Trophoblast cell (in vitro differentiated cells and primary cell): ENCODE measurements around the gene TUBA1A.
"Not testable (repeated sequence)": the region's sequence is repeated elsewhere in the genome, so short reads cannot be mapped to it uniquely, and the experiment has no call there.

ENCODE experiments used
- DNase-seq, 2 donors: peaks; one replicate each; pipeline ENCODE4 v3.0.0-alpha.2; 2016
- H2AFZ ChIP-seq: 2 replicates; pipeline ENCODE4 v1.6.1; 2013; ENCODE audit warnings: low read length, moderate library complexity, mild to moderate bottlenecking; ENCODE audit not compliant: insufficient read depth, poor library complexity
- H2AK5ac ChIP-seq: 2 replicates; pipeline ENCODE4 v1.6.1; 2013; ENCODE audit warnings: mild to moderate bottlenecking, low read length
- H2BK120ac ChIP-seq: 2 replicates; pipeline ENCODE4 v1.6.1; 2013; ENCODE audit warnings: low read length, mild to moderate bottlenecking, moderate library complexity; ENCODE audit not compliant: insufficient read depth, poor library complexity
- H2BK12ac ChIP-seq: 2 replicates; pipeline ENCODE4 v1.6.1; 2013; ENCODE audit warnings: mild to moderate bottlenecking, low read length, moderate library complexity
- H2BK5ac ChIP-seq: 2 replicates; pipeline ENCODE4 v1.6.1; 2013; ENCODE audit warnings: low read length, low read depth, moderate library complexity, mild to moderate bottlenecking; ENCODE audit not compliant: poor library complexity
- H3K14ac ChIP-seq: 2 replicates; pipeline ENCODE4 v1.6.1; 2013; ENCODE audit warnings: mild to moderate bottlenecking, low read length
- H3K18ac ChIP-seq: 2 replicates; pipeline ENCODE4 v1.6.1; 2013; ENCODE audit warnings: mild to moderate bottlenecking, low read length
- H3K23ac ChIP-seq: 2 replicates; pipeline ENCODE4 v1.6.1; 2013; ENCODE audit warnings: low read length
- H3K27ac ChIP-seq: 2 replicates; pipeline ENCODE4 v1.5.1; 2013; ENCODE audit warnings: low read depth, mild to moderate bottlenecking, inconsistent platforms, low read length, moderate library complexity
- H3K27me3 ChIP-seq: 2 replicates; pipeline ENCODE4 v1.6.1; 2013; ENCODE audit warnings: inconsistent platforms, mild to moderate bottlenecking, low read length, moderate library complexity; ENCODE audit not compliant: insufficient read depth
- H3K36me3 ChIP-seq, 2 experiments: 1 replicate in 1 of 2; 2 replicates in 1 of 2; pipeline ENCODE4 v1.6.1; 2013; ENCODE audit warnings: low read length in 2 of 2, mild to moderate bottlenecking in 2 of 2, moderate library complexity in 1 of 2; ENCODE audit not compliant: insufficient read depth in 2 of 2, control insufficient read depth in 1 of 2
- H3K4ac ChIP-seq: 2 replicates; pipeline ENCODE4 v1.6.1; 2013; ENCODE audit warnings: low read depth, mild to moderate bottlenecking, low read length, moderate library complexity
- H3K4me1 ChIP-seq, 2 experiments: 1 replicate in 1 of 2; 2 replicates in 1 of 2; pipeline ENCODE4 v1.6.1; 2013; ENCODE audit warnings: low read length in 2 of 2, mild to moderate bottlenecking in 2 of 2, moderate library complexity in 1 of 2; ENCODE audit not compliant: insufficient read depth in 2 of 2, control insufficient read depth in 1 of 2
- H3K4me2 ChIP-seq: 2 replicates; pipeline ENCODE4 v1.6.1; 2013; ENCODE audit warnings: inconsistent platforms, mild to moderate bottlenecking, low read length, moderate library complexity
- H3K4me3 ChIP-seq: 2 replicates; pipeline ENCODE4 v1.5.1; 2013; ENCODE audit warnings: mild to moderate bottlenecking, low read depth, low read length, inconsistent platforms
- H3K79me1 ChIP-seq: one replicate; pipeline ENCODE4 v1.6.1; 2013; ENCODE audit warnings: low read length
- H3K79me2 ChIP-seq: 2 replicates; pipeline ENCODE4 v1.6.1; 2013; ENCODE audit warnings: low read length, mild to moderate bottlenecking; ENCODE audit not compliant: control insufficient read depth, insufficient read depth, poor library complexity
- H3K9ac ChIP-seq: 2 replicates; pipeline ENCODE4 v1.6.1; 2013; ENCODE audit warnings: mild to moderate bottlenecking, low read length
- H3K9me3 ChIP-seq: 2 replicates; pipeline ENCODE4 v1.6.1; 2013; ENCODE audit warnings: low read depth, mild to moderate bottlenecking, control low read depth, inconsistent platforms, low read length; ENCODE audit not compliant: insufficient read depth
- H4K12ac ChIP-seq: 2 replicates; pipeline ENCODE4 v1.6.1; 2013; ENCODE audit warnings: low read depth, mild to moderate bottlenecking, low read length, moderate library complexity
- H4K8ac ChIP-seq: 2 replicates; pipeline ENCODE4 v1.6.1; 2013; ENCODE audit warnings: low read depth, mild to moderate bottlenecking, low read length, moderate library complexity
- H4K91ac ChIP-seq: one replicate; pipeline ENCODE4 v1.6.1; 2013; ENCODE audit warnings: low read depth, mild to moderate bottlenecking, low read length, moderate library complexity
- WGBS: extraction: QIAGEN DNeasy Blood & Tissue Kit; methylation state at CpG from one replicate; pipeline ENCODE4 v1.1.7; 2013; ENCODE audit warnings: missing lambda C conversion rate; ENCODE audit not compliant: insufficient read length, insufficient coverage; ENCODE audit errors: extremely low coverage; 5-methylcytosine and 5-hydroxymethylcytosine counted together

Gene TUBA1A

DNA sequence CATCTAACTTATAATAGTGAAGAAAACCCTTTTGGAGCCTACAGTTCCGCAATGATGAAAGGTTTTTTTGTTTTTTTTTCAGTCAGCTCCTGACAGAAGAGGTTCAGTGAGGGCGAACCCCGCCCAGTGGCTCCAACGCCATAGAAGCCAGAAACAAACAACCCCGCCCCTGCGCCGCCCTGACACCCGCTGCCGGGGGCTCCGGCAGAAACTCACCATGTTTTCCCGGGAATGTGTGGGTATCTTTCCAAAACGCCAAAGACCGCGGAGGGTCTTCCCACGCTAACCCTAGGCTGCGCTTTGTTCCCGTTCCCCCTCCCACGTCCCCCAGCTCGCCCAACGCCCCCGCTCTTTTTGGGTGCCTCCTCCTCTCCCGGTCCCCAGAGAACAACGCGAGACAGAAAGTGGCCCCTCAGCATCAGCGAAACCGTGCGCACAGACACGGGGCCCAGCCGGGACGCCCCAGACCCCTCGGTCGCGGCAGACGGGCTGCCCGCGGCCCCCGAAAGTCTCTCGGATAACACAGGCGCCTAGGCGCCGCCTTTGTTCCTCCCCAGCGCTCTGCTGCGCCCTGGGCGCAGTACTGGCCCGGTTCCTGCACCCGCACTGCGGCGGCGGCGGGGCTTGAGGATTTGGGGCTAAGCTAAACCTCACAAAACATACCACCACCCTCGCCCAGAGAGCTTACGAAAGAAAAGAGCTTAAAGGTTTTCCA lies 522 bp downstream of the TUBA1A start:
- Histone ChIP-seq H2BK12ac (no peak overlapping the region), H2AK5ac (no peak overlapping the region), H4K8ac (peak overlapping the region; percentile 72), H3K4me1 (peaks cover 0 to 2% of the 10 kb centered on the region in 2 experiments), H3K4me2 (peak overlapping the region; percentile 70), H3K79me2 (peaks cover 7% of the 10 kb centered on the region), H4K12ac (peak overlapping the region; percentile 73), H2AFZ (peak overlapping the region; percentile 53), H4K91ac (peak overlapping the region; percentile 82), H3K18ac (peak overlapping the region; percentile 67), H3K4ac (no peak overlapping the region), H2BK5ac (no peak overlapping the region), H2BK120ac (no peak overlapping the region), H3K9me3 (no peaks in the 10 kb centered on the region), H3K9ac (peak overlapping the region; percentile 85), H3K36me3 (peaks cover 16 to 20% of the 10 kb centered on the region in 2 experiments), H3K79me1 (peaks cover 7% of the 10 kb centered on the region), H3K14ac (peak overlapping the region; percentile 68), H3K4me3 (peak overlapping the region; percentile 80), H3K27me3 (no peaks in the 10 kb centered on the region), H3K23ac (no peak overlapping the region), H3K27ac (peak overlapping the region; percentile 30)
- WGBS: no CpG with 5 or more reads among the region's 52 CpGs
- peak; percentile 48 to 59 for DNase-seq

DNA sequence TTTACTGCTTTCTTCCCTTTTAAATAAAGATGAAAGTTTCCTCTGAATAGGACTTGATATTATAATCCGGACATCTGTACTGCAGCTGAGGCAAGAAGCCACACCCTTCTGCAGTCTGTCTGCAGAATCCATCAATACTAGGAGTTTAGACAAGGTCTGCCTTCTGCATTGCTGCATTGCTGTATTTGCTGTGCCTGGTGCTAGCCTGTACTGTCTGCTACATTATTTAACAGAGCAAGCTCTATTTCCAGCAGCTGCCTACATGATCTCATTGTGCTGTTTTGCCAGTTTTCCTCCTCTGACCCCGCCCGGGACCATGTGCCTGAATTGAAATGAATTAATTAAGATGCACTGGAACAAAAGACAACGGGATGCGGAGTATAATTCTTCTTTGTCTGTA lies 1.7 kb downstream of the TUBA1A start:
- no peaks in the 10 kb centered on the region for H3K27me3 ChIP-seq
- H2AFZ ChIP-seq: no peak overlapping the region
- H3K14ac ChIP-seq: no peak overlapping the region
- no peak overlapping the region for H4K12ac ChIP-seq
- no peak overlapping the region for H4K8ac ChIP-seq
- H3K4me2 ChIP-seq: peak overlapping the region; percentile 44
- H3K18ac ChIP-seq: no peak overlapping the region
- H3K36me3 ChIP-seq: peaks cover 16 to 20% of the 10 kb centered on the region in 2 experiments
- H3K4me1 ChIP-seq: peaks cover 0 to 2% of the 10 kb centered on the region in 2 experiments
- no peak for DNase-seq
- H4K91ac ChIP-seq: no peak overlapping the region
- H2BK12ac ChIP-seq: no peak overlapping the region
- peaks cover 7% of the 10 kb centered on the region for H3K79me2 ChIP-seq
- H3K9ac ChIP-seq: peak overlapping the region; percentile 3
- no CpG with 5 or more reads among the region's 5 CpGs for WGBS
- no peak overlapping the region for H3K27ac ChIP-seq
- no peak overlapping the region for H2AK5ac ChIP-seq
- peaks cover 7% of the 10 kb centered on the region for H3K79me1 ChIP-seq
- H3K4me3 ChIP-seq: no peak overlapping the region
- H3K23ac ChIP-seq: no peak overlapping the region
- no peak overlapping the region for H3K4ac ChIP-seq
- no peak overlapping the region for H2BK5ac ChIP-seq
- H3K9me3 ChIP-seq: no peaks in the 10 kb centered on the region
- no peak overlapping the region for H2BK120ac ChIP-seq

DNA sequence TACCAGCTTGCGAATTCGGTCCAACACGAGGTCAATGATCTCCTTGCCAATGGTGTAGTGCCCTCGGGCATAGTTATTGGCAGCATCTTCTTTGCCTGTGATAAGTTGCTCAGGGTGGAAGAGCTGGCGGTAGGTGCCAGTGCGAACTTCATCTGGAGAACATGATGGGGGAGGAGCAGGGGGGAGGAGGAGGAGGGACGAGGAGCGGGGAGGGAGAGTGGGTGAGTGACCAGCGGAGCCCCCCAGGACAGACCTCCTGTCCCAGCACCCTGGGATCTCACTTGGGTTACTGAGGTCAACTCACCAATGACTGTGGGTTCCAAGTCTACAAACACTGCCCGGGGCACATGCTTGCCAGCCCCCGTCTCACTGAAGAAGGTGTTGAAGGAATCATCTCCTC lies 2.6 kb downstream of the TUBA1A start:
- H3K36me3 ChIP-seq: peaks cover 16 to 20% of the 10 kb centered on the region in 2 experiments
- WGBS: no CpG with 5 or more reads among the region's 11 CpGs

DNA sequence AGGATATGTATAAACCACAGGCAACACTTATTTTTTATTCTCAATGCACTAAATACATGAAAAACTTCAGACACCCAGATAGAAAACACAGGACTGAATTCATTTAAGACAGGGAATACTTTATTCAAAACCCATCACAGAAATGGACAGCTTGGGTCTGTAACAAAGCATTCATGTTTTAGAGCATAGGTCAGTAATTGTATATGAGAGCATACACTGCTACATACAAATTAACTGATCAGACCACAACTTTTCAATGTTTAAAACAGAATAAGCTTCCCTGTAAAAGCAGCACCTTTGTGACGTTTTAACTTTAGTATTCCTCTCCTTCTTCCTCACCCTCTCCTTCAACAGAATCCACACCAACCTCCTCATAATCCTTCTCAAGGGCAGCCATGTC lies 4.2 kb downstream of the TUBA1A start:
- not testable (repeated sequence) for H3K27me3 ChIP-seq, H3K9me3 ChIP-seq, H3K14ac ChIP-seq, H3K23ac ChIP-seq, H2BK12ac ChIP-seq, H2BK120ac ChIP-seq, H4K91ac ChIP-seq, H3K4me3 ChIP-seq, H4K12ac ChIP-seq, H3K4me2 ChIP-seq, H3K4me1 ChIP-seq, DNase-seq, H3K9ac ChIP-seq, H3K18ac ChIP-seq, H3K79me2 ChIP-seq, H4K8ac ChIP-seq, H3K4ac ChIP-seq, H3K79me1 ChIP-seq, H2BK5ac ChIP-seq, H2AK5ac ChIP-seq, H2AFZ ChIP-seq, H3K27ac ChIP-seq
- WGBS: no CpG with 5 or more reads among the region's 1 CpG
- peaks cover 16 to 20% of the 10 kb centered on the region in 2 experiments for H3K36me3 ChIP-seq

More for the DNA sequence above, 2.6 kb downstream of the TUBA1A start:
- not testable (repeated sequence) for H4K12ac ChIP-seq, DNase-seq, H3K9me3 ChIP-seq, H2AFZ ChIP-seq, H3K23ac ChIP-seq, H3K4me2 ChIP-seq, H3K27ac ChIP-seq, H2BK120ac ChIP-seq, H3K9ac ChIP-seq, H3K79me2 ChIP-seq, H3K18ac ChIP-seq, H3K4ac ChIP-seq, H3K14ac ChIP-seq, H3K79me1 ChIP-seq, H2BK5ac ChIP-seq, H2AK5ac ChIP-seq, H4K8ac ChIP-seq, H3K27me3 ChIP-seq, H4K91ac ChIP-seq, H3K4me1 ChIP-seq, H3K4me3 ChIP-seq, H2BK12ac ChIP-seq
